HEK293T (cell line): ENCODE measurements around the gene BST1.

Source experiments
- CTCF ChIA-PET: fragments of 350-600 bp; formaldehyde crosslinking; extraction: SDS; loops from one replicate; lab custom pipeline; 2021; ENCODE audit warnings: antibody characterized with exemption, inconsistent platforms; lab: Yijun Ruan, JAX
- POLR2A ChIA-PET: fragments of 350-600 bp; formaldehyde crosslinking; extraction: SDS; loops from one replicate; lab custom pipeline; 2020; ENCODE audit warnings: antibody characterized with exemption, inconsistent platforms; lab: Yijun Ruan, JAX
- DNase-seq: peaks from one replicate; pipeline ENCODE4 v3.0.0; 2012; ENCODE audit warnings: mixed read lengths; ENCODE audit errors: extremely low spot score
- ARNT ChIP-seq: fragments of 450-650 bp; IDR thresholded peaks from 2 replicates; pipeline ENCODE4 v1.6.1; 2017; ENCODE audit warnings: mild to moderate bottlenecking
- BHLHE40 ChIP-seq: fragments of 450-650 bp; IDR thresholded peaks from 2 replicates; pipeline ENCODE4 v1.6.1; 2016; ENCODE audit warnings: mild to moderate bottlenecking, moderate library complexity, borderline replicate concordance
- CTBP1 ChIP-seq: fragments of 450-650 bp; IDR thresholded peaks from 2 replicates; pipeline ENCODE4 v1.6.1; 2016; ENCODE audit warnings: borderline replicate concordance
- ELF4 ChIP-seq: fragments of 450-650 bp; IDR thresholded peaks from 2 replicates; pipeline ENCODE4 v1.6.1; 2017; ENCODE audit warnings: antibody characterized with exemption
- FOXA1 ChIP-seq: fragments of 450-650 bp; IDR thresholded peaks from 2 replicates; pipeline ENCODE4 v1.6.1; 2016; ENCODE audit warnings: mild to moderate bottlenecking
- FOXK2 ChIP-seq: fragments of 450-650 bp; IDR thresholded peaks from 2 replicates; pipeline ENCODE4 v1.6.1; 2016; ENCODE audit warnings: mild to moderate bottlenecking
- FOXM1 ChIP-seq: fragments of 450-650 bp; IDR thresholded peaks from 2 replicates; pipeline ENCODE4 v1.6.1; 2017; ENCODE audit warnings: mild to moderate bottlenecking, borderline replicate concordance
- HDGF ChIP-seq: fragments of 450-650 bp; IDR thresholded peaks from 2 replicates; pipeline ENCODE4 v1.6.1; 2017; ENCODE audit warnings: antibody characterized with exemption, borderline replicate concordance
- L3MBTL2 ChIP-seq: fragments of 450-650 bp; conservative IDR thresholded peaks from 2 replicates; pipeline ENCODE4 v1.6.1; 2016; ENCODE audit warnings: mild to moderate bottlenecking
- LEF1 ChIP-seq: fragments of 450-650 bp; IDR thresholded peaks from 2 replicates; pipeline ENCODE4 v1.6.1; 2017; ENCODE audit warnings: mild to moderate bottlenecking, borderline replicate concordance
- NFRKB ChIP-seq: fragments of 450-650 bp; IDR thresholded peaks from 2 replicates; pipeline ENCODE4 v1.6.1; 2016; ENCODE audit warnings: mild to moderate bottlenecking, moderate library complexity
- PKNOX1 ChIP-seq: fragments of 450-650 bp; IDR thresholded peaks from 2 replicates; pipeline ENCODE4 v1.6.1; 2016
- SP1 ChIP-seq: fragments of 450-650 bp; IDR thresholded peaks from 2 replicates; pipeline ENCODE4 v1.6.1; 2017
- SUZ12 ChIP-seq: fragments of 450-650 bp; IDR thresholded peaks from 2 replicates; pipeline ENCODE4 v1.6.1; 2016; ENCODE audit warnings: mild to moderate bottlenecking
- TARDBP ChIP-seq: fragments of 450-650 bp; IDR thresholded peaks from 2 replicates; pipeline ENCODE4 v1.6.1; 2016
- ZNF384 ChIP-seq: fragments of 450-650 bp; IDR thresholded peaks from 2 replicates; pipeline ENCODE4 v1.6.1; 2016

Gene BST1

GRCh38 chr4:15702941-15703403 is at the start of gene BST1:
BST1 (plus strand) TSS chr4:15703065; CDS start chr4:15703145, 80 bp downstream.
- no peak for DNase-seq
- ChIA-PET CTCF (no interaction called here), POLR2A (no interaction called here)
- TF ChIP-seq SP1: no peak
- no peak for TF ChIP-seq PKNOX1
- TF ChIP-seq ARNT: no peak
- TF ChIP-seq L3MBTL2: no peak
- TF ChIP-seq FOXA1: no peak
- TF ChIP-seq HDGF: no peak
- no peak for TF ChIP-seq ELF4
- TF ChIP-seq SUZ12: no peak

- no peak for DNase-seq
- TF ChIP-seq ZNF384 (no peak), FOXA1 (no peak), BHLHE40 (no peak), L3MBTL2 (no peak), LEF1 (no peak), SP1 (no peak), TARDBP (no peak), ARNT (no peak), NFRKB (no peak), CTBP1 (no peak), FOXM1 (no peak)
- POLR2A ChIA-PET: interaction anchor here (1.1 to 5.1 kb wide), 4 partner anchors 8 to 646 kb away, joined by 3 to 36 read pairs (median 6); partner anchors contain the start of gene FAM200B
- CTCF ChIA-PET: interaction anchor here (1.1 kb wide), 1 partner anchor 455 kb away, joined by 3 read pairs; no protein-coding TSS in a partner anchor
Observed at GRCh38 chr4:15653420-15653819, 49.4 kb upstream of the BST1 start.

- ChIA-PET POLR2A (interaction anchor here (0.7 to 5.1 kb wide), 6 partner anchors 9 to 647 kb away, joined by 3 to 36 read pairs (median 4); partner anchors contain the start of gene FAM200B), CTCF (interaction anchor here (1.1 kb wide), 1 partner anchor 454 kb away, joined by 3 read pairs; no protein-coding TSS in a partner anchor)
- TF ChIP-seq FOXK2 (no peak), L3MBTL2 (no peak; the same call in 1 of the 2 replicates), FOXM1 (no peak), SUZ12 (no peak), ELF4 (no peak), HDGF (no peak), ZNF384 (no peak), ARNT (no peak), CTBP1 (no peak), TARDBP (no peak), SP1 (no peak), PKNOX1 (no peak), FOXA1 (no peak), BHLHE40 (no peak), LEF1 (no peak), NFRKB (no peak)
- DNase-seq: no peak
Observed at GRCh38 chr4:15653864-15654592, 48.8 kb upstream of the BST1 start.

- TF ChIP-seq PKNOX1: no peak
- TF ChIP-seq ARNT: 0 out of 2 replicates have a peak, but pooled peaks have one; percentile 12
- DNase-seq: peak; percentile 36
- ChIA-PET CTCF (interaction anchor here (1.1 kb wide), 1 partner anchor 453 kb away, joined by 3 read pairs; no protein-coding TSS in a partner anchor), POLR2A (interaction anchor here (0.7 to 5.1 kb wide), 5 partner anchors 10 to 184 kb away, joined by 3 to 36 read pairs (median 3); partner anchors contain the start of gene FAM200B)
Observed at GRCh38 chr4:15654593-15655222, 48.2 kb upstream of the BST1 start.

- DNase-seq: peak; percentile 94
- TF ChIP-seq L3MBTL2: peak; percentile 95
- TF ChIP-seq BHLHE40: no peak
- TF ChIP-seq HDGF: no peak
- no peak for TF ChIP-seq ARNT
- TF ChIP-seq PKNOX1: no peak
- ChIA-PET CTCF (no interaction called here), POLR2A (interaction anchor here (5.1 kb wide), 1 partner anchor 26 kb away, joined by 36 read pairs; the partner anchor contains the start of gene FAM200B)
Observed at GRCh38 chr4:15655223-15656037, 47.4 kb upstream of the BST1 start, which contains the start of gene FBXL5. FBXL5 (minus strand) TSS chr4:15655357; CDS start chr4:15655287, 70 bp downstream.
